B cell (primary cell): Measurements from ENCODE around the gene UBE2L5. TPM values are rescaled to one million over a fixed set of nuclear protein-coding genes. Genes with fewer than 3 reads are reported as not detected.
A peak's percentile ranks its signal among the peaks of the same experiment; 100 is the strongest.

ENCODE experiments used
- ATAC-seq: fragments of 200-7000 bp; cut with Tn5 transposase; one replicate; pipeline ENCODE4 v1.10.0; 2021; ENCODE audit warnings: low read depth, mild to moderate bottlenecking, moderate number of reproducible peaks, moderate library complexity
- CTCF ChIA-PET: fragments of 350-600 bp; sonication (Branson Sonifier 250); formaldehyde crosslinking; loops from one replicate; lab custom pipeline; 2021; ENCODE audit warnings: antibody characterized with exemption, inconsistent platforms; lab: Charles Lee
- POLR2A ChIA-PET: fragments of 350-600 bp; sonication (Branson Sonifier 250); formaldehyde crosslinking; loops from one replicate; lab custom pipeline; 2021; ENCODE audit warnings: antibody characterized with exemption; lab: Charles Lee
- DNase-seq: peaks from one replicate; pipeline ENCODE4 v3.0.0; 2013
- H2AFZ ChIP-seq: 2 replicates; pipeline ENCODE4 v1.6.1; 2012; ENCODE audit warnings: mild to moderate bottlenecking, low read depth, low read length; ENCODE audit not compliant: insufficient read depth, poor library complexity, severe bottlenecking
- H3K27ac ChIP-seq, 2 donors: 1 replicate in 1 of 2; 2 replicates in 1 of 2; pipeline ENCODE4 v1.5.1; 2012 to 2013; ENCODE audit warnings: low read length in 2 of 2, mild to moderate bottlenecking in 2 of 2, moderate library complexity in 1 of 2
- H3K27me3 ChIP-seq, 4 experiments: fragments of 200-600 bp in 1 of 4; sonication (generic) in 1 of 4; replicated peaks in 1 of 4; 1 replicate in 2 of 4; 2 replicates in 2 of 4; pipeline versions ENCODE4 v1.6.1 to v1.7.0; 2013 to 2016; ENCODE audit warnings: low read length in 3 of 4, mild to moderate bottlenecking in 2 of 4, mixed read lengths in 1 of 4, moderate library complexity in 1 of 4; ENCODE audit not compliant: insufficient read depth in 4 of 4, control insufficient read depth in 3 of 4; ENCODE audit errors: control extremely low read depth in 1 of 4
- H3K36me3 ChIP-seq, 2 experiments: replicated peaks in 1 of 2; 1 replicate in 1 of 2; 2 replicates in 1 of 2; pipeline versions ENCODE4 v1.6.1 to v1.7.1; 2013; ENCODE audit warnings: low read length in 1 of 2; ENCODE audit not compliant: insufficient read depth in 2 of 2, control insufficient read depth in 1 of 2; ENCODE audit errors: control extremely low read depth in 1 of 2, extremely low read depth in 1 of 2
- H3K4me1 ChIP-seq, 2 donors: fragments of 200-600 bp in 1 of 2; sonication (generic) in 1 of 2; 1 replicate in 1 of 2; 2 replicates in 1 of 2; pipeline versions ENCODE4 v1.5.1 to v1.6.1; 2013 to 2017; ENCODE audit warnings: low read length in 2 of 2; ENCODE audit not compliant: control insufficient read depth in 2 of 2, insufficient read depth in 2 of 2
- H3K4me2 ChIP-seq: replicated peaks from 2 replicates; pipeline ENCODE3; 2012; ENCODE audit warnings: mild to moderate bottlenecking, low read depth, low read length; ENCODE audit not compliant: poor library complexity, severe bottlenecking
- H3K4me3 ChIP-seq, 5 experiments: fragments of 200-600 bp in 1 of 5; sonication (generic) in 1 of 5; 1 replicate in 3 of 5; 2 replicates in 2 of 5; pipeline versions ENCODE4 v1.5.1 to v1.7.0; 2011 to 2016; ENCODE audit warnings: low read length in 4 of 5, mild to moderate bottlenecking in 4 of 5, low read depth in 2 of 5, control low read depth in 1 of 5, moderate library complexity in 1 of 5; ENCODE audit not compliant: insufficient read depth in 1 of 5; ENCODE audit errors: control extremely low read depth in 1 of 5, extremely low read depth in 1 of 5
- H3K79me2 ChIP-seq: fragments of 200-600 bp; sonication (generic); one replicate; pipeline ENCODE4 v1.6.0; 2016; ENCODE audit warnings: low read length; ENCODE audit not compliant: control insufficient read depth, insufficient read depth
- H3K9ac ChIP-seq: fragments of 200-600 bp; sonication (generic); 2 replicates; pipeline ENCODE4 v1.6.1; 2017; ENCODE audit warnings: mild to moderate bottlenecking, low read length, moderate library complexity
- H3K9me3 ChIP-seq, 3 donors: one replicate each; pipeline versions ENCODE4 v1.6.1 to v1.7.1; 2013; ENCODE audit warnings: low read length in 2 of 3; ENCODE audit not compliant: control insufficient read depth in 2 of 3, insufficient read depth in 1 of 3; ENCODE audit errors: control extremely low read depth in 1 of 3
- H4K20me1 ChIP-seq: 2 replicates; pipeline ENCODE4 v1.6.0; 2012; ENCODE audit warnings: mild to moderate bottlenecking, low read length; ENCODE audit not compliant: insufficient read depth, control insufficient read depth, poor library complexity, severe bottlenecking
- H3K27ac Mint-ChIP-seq: one replicate; pipeline ENCODE4 v1.8.0; 2021; ENCODE audit warnings: mixed read lengths
- H3K27me3 Mint-ChIP-seq: one replicate; pipeline ENCODE4 v1.8.0; 2021; ENCODE audit warnings: mixed read lengths
- H3K4me1 Mint-ChIP-seq: one replicate; pipeline ENCODE4 v1.8.0; 2021; ENCODE audit warnings: mixed read lengths
- H3K4me3 Mint-ChIP-seq: one replicate; pipeline ENCODE4 v1.8.0; 2021; ENCODE audit warnings: mixed read lengths
- H3K9me3 Mint-ChIP-seq: one replicate; pipeline ENCODE4 v1.8.0; 2022; ENCODE audit warnings: mixed read lengths; ENCODE audit not compliant: insufficient read depth
- CTCF ChIP-seq: fragments of 200-600 bp; IDR thresholded peaks from one replicate; pipeline ENCODE4 v1.8.0; 2022; ENCODE audit warnings: antibody characterized with exemption, mild to moderate bottlenecking
- EZH2 ChIP-seq: IDR thresholded peaks from 2 replicates; pipeline ENCODE4 v1.6.1; 2012; ENCODE audit warnings: borderline replicate concordance, low read depth, mild to moderate bottlenecking, moderate library complexity, low read length; ENCODE audit not compliant: insufficient read depth, poor library complexity, severe bottlenecking
- WGBS: methylation state at CpG from one replicate; pipeline ENCODE4 v1.1.5; 2013; ENCODE audit warnings: missing lambda C conversion rate; ENCODE audit not compliant: insufficient coverage; 5-methylcytosine and 5-hydroxymethylcytosine counted together
- intact Hi-C: fragments of 100-400 bp; cut with micrococcal nuclease; formaldehyde crosslinking; loops from one replicate; pipeline ENCODE4 v1.10.0; 2022
- polyA plus RNA-seq: library from polyadenylated mRNA; depleted of rRNA; stranded (reverse); fragments of >200 nt; gene quantifications from 2 replicates; pipeline ENCODE4 v1.2.3, GENCODE V29; 2012
- total RNA-seq, 2 donors: library from RNA; stranded (reverse); fragments of 120-200 nt in 1 of 2; gene quantifications; 1 replicate in 1 of 2; 2 replicates in 1 of 2; pipeline versions ENCODE4 v1.2.3 to v1.2.4, GENCODE V29; 2013 to 2022

Gene UBE2L5
- total and polyA plus RNA-seq, 2 donors (not counting 1 experiment from before 2014, with no cell fraction given), result 0.16 to 0.57 TPM

GRCh38 chr13:30440910-30441703, 18.8 kb downstream of the UBE2L5 start:
- ATAC-seq (no peak), DNase-seq (no peak)
- 41% methylated on average over 2 of the region's 8 CpGs for WGBS
- no peaks in the 10 kb centered on the region for H3K36me3 ChIP-seq
- peaks cover 9% of the 10 kb centered on the region for H3K79me2 ChIP-seq
- H3K4me1 ChIP-seq, result peaks cover 59 to 61% of the 10 kb centered on the region in 2 donors
- no peaks in the 10 kb centered on the region for H3K27me3 ChIP-seq
- POLR2A ChIA-PET, result interaction anchor here (0.6 to 0.7 kb wide), 2 partner anchors 12 to 15 kb away, joined by 3 to 5 read pairs; no protein-coding TSS in a partner anchor
- intact Hi-C loops, result loop anchor here (5.0 kb wide), 1 partner anchor 134 kb away; the partner anchor contains the start of gene KATNAL1
- no peaks in the 10 kb centered on the region for H3K9me3 Mint-ChIP-seq
- H3K4me3 ChIP-seq, result no peak overlapping the region
- H3K9me3 ChIP-seq, result peaks cover 0 to 4% (median 0%) of the 10 kb centered on the region in 3 donors
- H3K27ac Mint-ChIP-seq, result peak overlapping the region; percentile 86
- H2AFZ ChIP-seq, result peak overlapping the region; percentile 67
- TF ChIP-seq EZH2 (no peak), CTCF (no peak)
- H3K4me1 Mint-ChIP-seq, result peaks cover 52% of the 10 kb centered on the region
- peak overlapping the region; percentile 61 for H3K4me3 Mint-ChIP-seq
- H3K27me3 Mint-ChIP-seq, result no peaks in the 10 kb centered on the region
- H3K4me2 ChIP-seq, result peak overlapping the region; percentile 23
- CTCF ChIA-PET, result interaction anchor here (1.3 to 5.6 kb wide), 5 partner anchors 10 to 68 kb away, joined by 4 to 48 read pairs (median 8); no protein-coding TSS in a partner anchor
- H3K27ac ChIP-seq, result peak overlapping the region; percentile 20 to 76
- no peak overlapping the region for H3K9ac ChIP-seq
- no peaks in the 10 kb centered on the region for H4K20me1 ChIP-seq

DNA sequence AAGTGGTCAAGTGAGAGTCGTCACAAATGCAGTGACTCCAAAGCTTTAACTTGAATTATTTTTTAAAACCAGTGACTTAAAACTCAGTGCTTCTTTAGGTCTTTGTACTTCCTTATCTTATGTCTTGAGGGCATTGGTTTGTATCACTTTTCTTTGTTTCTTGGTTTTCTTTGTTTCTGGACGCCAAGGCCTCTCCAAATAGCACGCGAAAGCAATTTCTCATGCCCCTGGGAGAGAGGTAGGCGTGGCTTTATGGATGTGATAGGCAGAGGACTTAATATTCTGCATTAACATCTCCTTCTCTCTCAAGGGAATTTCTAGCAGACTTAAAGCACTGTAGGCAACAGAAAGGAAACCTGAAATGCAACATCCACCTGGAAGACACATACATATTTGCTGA, 20.6 kb downstream of the UBE2L5 start:
- Mint-ChIP-seq H3K27ac (peak overlapping the region; percentile 96), H3K4me3 (peak overlapping the region; percentile 81), H3K27me3 (no peaks in the 10 kb centered on the region), H3K9me3 (no peaks in the 10 kb centered on the region), H3K4me1 (peaks cover 63% of the 10 kb centered on the region)
- TF ChIP-seq CTCF, result no peak
- no peak for TF ChIP-seq EZH2
- H3K9ac ChIP-seq, result peak overlapping the region; percentile 10
- DNase-seq (peak; percentile 58), ATAC-seq (no peak)
- H3K27ac ChIP-seq, result peak overlapping the region; percentile 82 to 88
- CTCF ChIA-PET, result interaction anchor here (1.0 to 5.6 kb wide), 14 partner anchors 10 to 311 kb away, joined by 3 to 48 read pairs (median 7); no protein-coding TSS in a partner anchor
- H3K9me3 ChIP-seq, result peaks cover 0 to 4% (median 0%) of the 10 kb centered on the region in 3 donors
- H3K4me2 ChIP-seq, result peak overlapping the region; percentile 91
- H4K20me1 ChIP-seq, result no peaks in the 10 kb centered on the region
- no CpG with 5 or more reads among the region's 5 CpGs for WGBS
- POLR2A ChIA-PET, result interaction anchor here (0.6 to 1.8 kb wide), 11 partner anchors 9 to 175 kb away, joined by 3 to 12 read pairs (median 4); partner anchors contain the start of genes UBE2L5 and USPL1
- no peaks in the 10 kb centered on the region for H3K27me3 ChIP-seq
- H3K79me2 ChIP-seq, result peaks cover 16% of the 10 kb centered on the region
- intact Hi-C loops, result loop anchor here (1.0 to 5.0 kb wide), 3 partner anchors 10 to 136 kb away; partner anchors contain the start of gene KATNAL1
- H2AFZ ChIP-seq, result peak overlapping the region; percentile 56
- H3K4me3 ChIP-seq, result peak overlapping the region in 2 of 5 experiments; percentile 11 to 44
- peaks cover 65 to 71% of the 10 kb centered on the region in 2 donors for H3K4me1 ChIP-seq
- no peaks in the 10 kb centered on the region for H3K36me3 ChIP-seq
